ENCODE data around the gene DUXA. TPM values are rescaled to one million over a fixed set of nuclear protein-coding genes. Genes with fewer than 3 reads are reported as not detected.

Gene DUXA
- polyA plus RNA-seq, 1 experiment, result not detected

GRCh38 chr19:57192077-57192420 is 24.8 kb upstream of the DUXA start:
- H3K27me3 ChIP-seq (ENCODE audit: control insufficient read depth, insufficient read depth, low read length), result no peaks in the 10 kb centered on the region
- DNase-seq (ENCODE audit: low read depth, low spot score), result no peak
- no peak for TF ChIP-seq CTCF (IDR thresholded peaks at IDR 0.05; ENCODE audit: low read depth, low read length)
- H3K27ac ChIP-seq (ENCODE audit: low read depth, low read length), result no peak overlapping the region
- peak overlapping the region; percentile 97 for H3K4me3 ChIP-seq (ENCODE audit: low read depth, low read length)
- ChIA-PET POLR2A (interaction anchor here (0.6 to 0.9 kb wide), 3 partner anchors 77 to 197 kb away, joined by 3 to 7 read pairs (median 4); partner anchors contain the start of gene ZNF543), CTCF (interaction anchor here (0.7 to 0.9 kb wide), 2 partner anchors 22 to 842 kb away, joined by 3 to 4 read pairs; no protein-coding TSS in a partner anchor)
- H3K9me3 ChIP-seq (ENCODE audit: control insufficient read depth, insufficient read depth, low read length), result peaks cover 12% of the 10 kb centered on the region

GRCh38 chr19:57191141-57192076 is 24.1 kb upstream of the DUXA start, which contains the start of gene ZNF264:
TSS of gene ZNF264 (plus strand) at chr19:57191500. CDS start at chr19:57191914, 414 bp downstream.
- Histone ChIP-seq H3K27ac (ENCODE audit: low read depth, low read length) (peak within 1 kb of the TSS; percentile 85), H3K27me3 (ENCODE audit: control insufficient read depth, insufficient read depth, low read length) (no peaks in the 10 kb centered on the region), H3K4me3 (ENCODE audit: low read depth, low read length) (peak within 1 kb of the TSS; percentile 97), H3K9me3 (ENCODE audit: control insufficient read depth, insufficient read depth, low read length) (peaks cover 12% of the 10 kb centered on the region)
- peak; percentile 61 for DNase-seq (ENCODE audit: low read depth, low spot score)
- TF ChIP-seq CTCF (IDR thresholded peaks at IDR 0.05; ENCODE audit: low read depth, low read length), result no peak
- ChIA-PET POLR2A (interaction anchor here (0.6 to 1.2 kb wide), 3 partner anchors 48 to 129 kb away, joined by 3 to 7 read pairs (median 3); partner anchors contain the start of gene ZNF543), CTCF (interaction anchor here (0.7 to 0.9 kb wide), 2 partner anchors 23 to 841 kb away, joined by 3 to 4 read pairs; no protein-coding TSS in a partner anchor)

GRCh38 chr19:57190301-57190700 is 23.0 kb upstream of the DUXA start:
- ChIA-PET POLR2A (interaction anchor here (1.2 kb wide), 1 partner anchor 50 kb away, joined by 3 read pairs; no protein-coding TSS in a partner anchor), CTCF (no interaction called here)
- Histone ChIP-seq H3K4me3 (ENCODE audit: low read depth, low read length) (no peak overlapping the region), H3K9me3 (ENCODE audit: control insufficient read depth, insufficient read depth, low read length) (peaks cover 12% of the 10 kb centered on the region), H3K27me3 (ENCODE audit: control insufficient read depth, insufficient read depth, low read length) (no peaks in the 10 kb centered on the region), H3K27ac (ENCODE audit: low read depth, low read length) (no peak overlapping the region)
- no peak for DNase-seq (ENCODE audit: low read depth, low spot score)
- TF ChIP-seq CTCF (IDR thresholded peaks at IDR 0.05; ENCODE audit: low read depth, low read length), result no peak

GRCh38 chr19:57171551-57172081 is 4.3 kb upstream of the DUXA start:
- no peak overlapping the region for H3K27ac ChIP-seq (ENCODE audit: low read depth, low read length)
- TF ChIP-seq CTCF (IDR thresholded peaks at IDR 0.05; ENCODE audit: low read depth, low read length), result no peak
- 0 out of 2 replicates have a peak overlapping the region, but pooled peaks have one; percentile 25 for H3K4me3 ChIP-seq (ENCODE audit: low read depth, low read length)
- no peak for DNase-seq (ENCODE audit: low read depth, low spot score)
- ChIA-PET CTCF (no interaction called here), POLR2A (no interaction called here)
- no peaks in the 10 kb centered on the region for H3K27me3 ChIP-seq (ENCODE audit: control insufficient read depth, insufficient read depth, low read length)
- peaks cover 2% of the 10 kb centered on the region; the same call in 1 of the 2 replicates for H3K9me3 ChIP-seq (ENCODE audit: control insufficient read depth, insufficient read depth, low read length)

Measured in AG04450 (cell line).